HG03045 (cell line): ENCODE data around the gene CRABP2.
A peak's percentile ranks its signal among the peaks of the same experiment; 100 is the strongest.

Source experiments
- ATAC-seq: cut with Tn5 transposase; IDR thresholded peaks from one replicate; pipeline ENCODE4 v1.9.1; 2021; ENCODE audit warnings: mild to moderate bottlenecking, moderate library complexity; ENCODE audit not compliant: unreplicated experiment

The CRABP2 gene

GRCh38 chr1:156742017-156742416, 36.6 kb upstream of the CRABP2 start:
- ATAC-seq, result no peak

GRCh38 chr1:156741481-156741983, 36.1 kb upstream of the CRABP2 start:
- peak; percentile 6 for ATAC-seq

- peak; percentile 76 for ATAC-seq
Measured at GRCh38 chr1:156740741-156741480, 35.5 kb upstream of the CRABP2 start, which contains the start of gene MRPL24. TSS of gene MRPL24 (minus strand) at chr1:156741088. CDS start at chr1:156738704, 2,384 bp downstream.

- no peak for ATAC-seq
Measured at GRCh38 chr1:156740237-156740740, 34.9 kb upstream of the CRABP2 start.

GRCh38 chr1:156738916-156739315, 33.5 kb upstream of the CRABP2 start:
- no peak for ATAC-seq

- no peak for ATAC-seq
Measured at GRCh38 chr1:156738407-156738806, 33.0 kb upstream of the CRABP2 start.

GRCh38 chr1:156733989-156734584, 28.7 kb upstream of the CRABP2 start:
- no peak for ATAC-seq

- ATAC-seq, result peak; percentile 89
Measured at GRCh38 chr1:156728599-156729462, 23.4 kb upstream of the CRABP2 start, which contains the start of gene ISG20L2. TSS of gene ISG20L2 (minus strand) at chr1:156728766. CDS start at chr1:156727652, 1,114 bp downstream.

- peak; percentile 55 for ATAC-seq
Measured at GRCh38 chr1:156727926-156728598, 22.7 kb upstream of the CRABP2 start, which contains the start of gene METTL25B. TSS of gene METTL25B (plus strand) at chr1:156728469. CDS start at chr1:156729105, 636 bp downstream.

- no peak for ATAC-seq
Measured at GRCh38 chr1:156727492-156727891, 22.1 kb upstream of the CRABP2 start.

- ATAC-seq, result no peak
Measured at GRCh38 chr1:156726549-156727226, 21.3 kb upstream of the CRABP2 start.

GRCh38 chr1:156725683-156726280, 20.4 kb upstream of the CRABP2 start:
- peak; percentile 30 for ATAC-seq

GRCh38 chr1:156721535-156721934, 16.2 kb upstream of the CRABP2 start:
- no peak for ATAC-seq

- no peak for ATAC-seq
Measured at GRCh38 chr1:156721131-156721530, 15.7 kb upstream of the CRABP2 start.

GRCh38 chr1:156717351-156717750, 12.0 kb upstream of the CRABP2 start:
- ATAC-seq, result no peak

- no peak for ATAC-seq
Measured at GRCh38 chr1:156714830-156715229, 9.4 kb upstream of the CRABP2 start.

- ATAC-seq, result no peak
Measured at GRCh38 chr1:156712626-156713025, 7.2 kb upstream of the CRABP2 start.

- ATAC-seq, result no peak
Measured at GRCh38 chr1:156711011-156711817, 5.8 kb upstream of the CRABP2 start.
